Esophagus muscularis mucosa (tissue), 4 donors: Measurements from ENCODE around the gene ADCYAP1R1. TPM values are rescaled to one million over a fixed set of nuclear protein-coding genes. Genes with fewer than 3 reads are reported as not detected.

Experiments
- DNase-seq: peaks from one replicate; pipeline ENCODE4 v3.0.0-alpha.2; 2017; ENCODE audit errors: extremely low spot score
- H3K27ac ChIP-seq, 4 donors: fragments of 200-600 bp; sonication (generic); replicated peaks in 1 of 4; 1 replicate in 3 of 4; 2 replicates in 1 of 4; pipeline ENCODE4 v1.5.1; 2016 to 2019; ENCODE audit warnings: mild to moderate bottlenecking in 1 of 4
- H3K27me3 ChIP-seq, 4 donors: fragments of 200-600 bp; sonication (generic); one replicate each; pipeline versions ENCODE4 v1.5.1 to v1.6.0; 2016 to 2019
- H3K36me3 ChIP-seq, 4 donors: fragments of 200-600 bp; sonication (generic); one replicate each; pipeline ENCODE4 v1.5.1; 2016 to 2019
- H3K4me1 ChIP-seq, 4 donors: fragments of 200-600 bp; sonication (generic); one replicate each; pipeline ENCODE4 v1.5.1; 2016 to 2019
- H3K4me3 ChIP-seq, 4 donors: fragments of 200-600 bp; sonication (generic); 1 replicate in 2 of 4; 2 replicates in 2 of 4; pipeline ENCODE4 v1.5.1; 2016 to 2019; ENCODE audit warnings: mild to moderate bottlenecking in 4 of 4, moderate library complexity in 1 of 4
- H3K9me3 ChIP-seq, 4 donors: fragments of 200-600 bp; sonication (generic); 1 replicate in 3 of 4; 2 replicates in 1 of 4; pipeline ENCODE4 v1.5.1; 2016 to 2019
- CTCF ChIP-seq, 3 experiments: fragments of 200-600 bp in 2 of 3; fragments of 450-650 bp in 1 of 3; sonication (generic) in 2 of 3; IDR thresholded peaks; one replicate each; pipeline ENCODE4 v1.5.1; 2017 to 2019; ENCODE audit warnings: antibody characterized with exemption in 3 of 3, mild to moderate bottlenecking in 2 of 3, moderate library complexity in 1 of 3
- EP300 ChIP-seq: sonication (generic); formaldehyde crosslinking; IDR thresholded peaks from one replicate; pipeline ENCODE4 v1.6.1; 2017; ENCODE audit warnings: antibody characterized with exemption
- POLR2A ChIP-seq: fragments of 450-650 bp; IDR thresholded peaks from one replicate; pipeline ENCODE4 v1.6.1; 2017; ENCODE audit warnings: antibody characterized with exemption, moderate library complexity, mild to moderate bottlenecking, low read depth
- POLR2AphosphoS5 ChIP-seq, 2 donors: sonication (generic); formaldehyde crosslinking; IDR thresholded peaks; one replicate each; pipeline ENCODE4 v1.6.1; 2017; ENCODE audit warnings: antibody characterized with exemption in 2 of 2
- WGBS: methylation state at CpG from one replicate; pipeline ENCODE4 v1.1.5; 2018; 5-methylcytosine and 5-hydroxymethylcytosine counted together
- intact Hi-C: fragments of 100-400 bp; cut with DNase I; formaldehyde crosslinking; loops from one replicate; pipeline ENCODE4 v1.15.1; 2023
- total RNA-seq, 4 donors: library from RNA; depleted of rRNA; stranded (reverse); fragments of >200 nt; gene quantifications; one replicate each; pipeline versions ENCODE4 v1.1.0 to v1.2.1, GENCODE V29; 2016

Gene ADCYAP1R1
- total RNA-seq, 4 donors from 2014 or later = 10.2 to 35.3 (median 25.7) TPM

GRCh38 chr7:31071645-31072029, 19.5 kb downstream of the ADCYAP1R1 start:
- no peak for TF ChIP-seq POLR2AphosphoS5 (IDR thresholded peaks at IDR 0.05)
- no peak for TF ChIP-seq POLR2A
- TF ChIP-seq EP300 = no peak
- no peak for TF ChIP-seq CTCF (IDR thresholded peaks at IDR 0.05)
- Histone ChIP-seq H3K4me1 (peaks cover 0 to 17% (median 9%) of the 10 kb centered on the region in 4 donors), H3K9me3 (no peaks in the 10 kb centered on the region), H3K27me3 (no peaks in the 10 kb centered on the region), H3K36me3 (no peaks in the 10 kb centered on the region), H3K4me3 (no peak overlapping the region), H3K27ac (peak overlapping the region in 3 of 4 donors; percentile 34 to 63 (median 53))
- intact Hi-C loops = no loop called here
- 58% methylated on average over 3 of the region's 3 CpGs for WGBS
- no peak for DNase-seq

- no peak for DNase-seq
- WGBS = 83% methylated on average over 5 of the region's 5 CpGs
- H3K4me1 ChIP-seq = peaks cover 0 to 17% (median 9%) of the 10 kb centered on the region in 4 donors
- peaks cover 0 to 3% (median 0%) of the 10 kb centered on the region in 4 donors for H3K27me3 ChIP-seq
- intact Hi-C loops = no loop called here
- no peaks in the 10 kb centered on the region for H3K9me3 ChIP-seq
- no peak for TF ChIP-seq EP300
- TF ChIP-seq POLR2A = no peak
- peak overlapping the region; percentile 5 to 38 (median 28) for H3K27ac ChIP-seq
- H3K36me3 ChIP-seq = no peaks in the 10 kb centered on the region
- H3K4me3 ChIP-seq = no peak overlapping the region
Observed at GRCh38 chr7:31073326-31074119, 21.4 kb downstream of the ADCYAP1R1 start.

- no peak for DNase-seq
- H3K36me3 ChIP-seq = no peaks in the 10 kb centered on the region
- no peak for TF ChIP-seq EP300
- TF ChIP-seq POLR2AphosphoS5 (IDR thresholded peaks at IDR 0.05) = no peak
- TF ChIP-seq POLR2A = no peak
- TF ChIP-seq CTCF (IDR thresholded peaks at IDR 0.05) = no peak
- H3K9me3 ChIP-seq = no peaks in the 10 kb centered on the region
- 79% methylated on average over 6 of the region's 6 CpGs for WGBS
- peak overlapping the region; percentile 5 to 38 (median 28) for H3K27ac ChIP-seq
- peaks cover 0 to 9% (median 0%) of the 10 kb centered on the region in 4 donors for H3K27me3 ChIP-seq
- intact Hi-C loops = no loop called here
- H3K4me1 ChIP-seq = peaks cover 0 to 17% (median 9%) of the 10 kb centered on the region in 4 donors
- H3K4me3 ChIP-seq = no peak overlapping the region
Observed at GRCh38 chr7:31074120-31074383, 21.9 kb downstream of the ADCYAP1R1 start.

- Histone ChIP-seq H3K27ac (peak overlapping the region in 3 of 4 donors; percentile 43 to 70 (median 54)), H3K4me1 (peaks cover 0 to 17% (median 9%) of the 10 kb centered on the region in 4 donors), H3K27me3 (peaks cover 0 to 14% (median 0%) of the 10 kb centered on the region in 4 donors), H3K9me3 (no peaks in the 10 kb centered on the region), H3K36me3 (no peaks in the 10 kb centered on the region), H3K4me3 (no peak overlapping the region)
- no peak for DNase-seq
- TF ChIP-seq POLR2AphosphoS5 (IDR thresholded peaks at IDR 0.05) (peak; percentile 19 to 34), EP300 (no peak)
- WGBS = 83% methylated on average over 12 of the region's 14 CpGs
- intact Hi-C loops = no loop called here
Observed at GRCh38 chr7:31074403-31075085, 22.4 kb downstream of the ADCYAP1R1 start.

GRCh38 chr7:31075086-31075405, 22.9 kb downstream of the ADCYAP1R1 start:
- 90% methylated on average over 2 of the region's 5 CpGs for WGBS
- no peaks in the 10 kb centered on the region for H3K9me3 ChIP-seq
- H3K4me3 ChIP-seq = no peak overlapping the region
- DNase-seq = no peak
- intact Hi-C loops = no loop called here
- H3K36me3 ChIP-seq = no peaks in the 10 kb centered on the region
- peak overlapping the region in 3 of 4 donors; percentile 43 to 70 (median 54) for H3K27ac ChIP-seq
- TF ChIP-seq POLR2A (no peak), EP300 (no peak), CTCF (IDR thresholded peaks at IDR 0.05) (no peak), POLR2AphosphoS5 (IDR thresholded peaks at IDR 0.05) (no peak)
- peaks cover 0 to 17% (median 9%) of the 10 kb centered on the region in 4 donors for H3K4me1 ChIP-seq
- peaks cover 0 to 16% (median 0%) of the 10 kb centered on the region in 4 donors for H3K27me3 ChIP-seq
